NCI-H2227 treated with DMSO at 0.1 percent for 48 hours (cell line): Measurements from ENCODE around the gene C2orf76.
"Not testable (repeated sequence)": the region's sequence is repeated elsewhere in the genome, so short reads cannot be mapped to it uniquely, and the experiment has no call there.

Source experiments
- DNase-seq: peaks from one replicate; lab custom pipeline; 2025; lab: John Stamatoyannopoulos, UW

The C2orf76 gene

DNA sequence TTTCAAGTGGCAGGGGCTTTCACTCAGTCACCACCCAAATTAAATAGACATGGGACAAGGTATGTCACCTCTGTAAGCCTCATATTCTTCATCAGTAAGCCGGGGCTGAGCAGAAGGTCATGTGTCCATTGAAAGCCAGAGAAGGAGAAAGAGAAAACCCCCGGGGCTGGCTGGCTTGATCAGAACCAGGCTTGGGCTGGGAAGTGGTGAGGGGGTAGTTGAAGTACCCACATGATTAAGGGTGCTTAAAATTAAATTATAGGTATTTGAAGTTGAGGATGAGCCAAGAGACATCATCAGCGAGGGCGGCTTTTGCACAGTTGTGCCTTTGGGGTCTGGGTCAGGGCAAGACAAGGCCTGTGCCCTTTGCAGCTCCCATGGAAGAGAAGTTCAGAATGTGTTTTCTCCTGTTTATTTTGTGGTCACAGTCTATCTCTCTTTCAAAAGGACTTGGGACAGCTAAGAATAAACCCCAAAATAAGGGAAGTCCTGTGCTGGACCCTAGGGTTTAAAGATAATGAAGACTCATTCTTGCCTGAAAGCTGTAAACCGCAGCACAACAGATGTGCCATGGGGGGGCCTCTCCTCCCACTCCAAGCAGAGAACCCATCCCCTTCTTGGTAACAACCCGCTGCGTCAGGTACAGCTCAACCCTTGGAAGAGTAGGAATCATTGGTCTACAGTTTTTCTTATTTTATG is 10.8 kb upstream of the C2orf76 start:
- no peak for DNase-seq

DNA sequence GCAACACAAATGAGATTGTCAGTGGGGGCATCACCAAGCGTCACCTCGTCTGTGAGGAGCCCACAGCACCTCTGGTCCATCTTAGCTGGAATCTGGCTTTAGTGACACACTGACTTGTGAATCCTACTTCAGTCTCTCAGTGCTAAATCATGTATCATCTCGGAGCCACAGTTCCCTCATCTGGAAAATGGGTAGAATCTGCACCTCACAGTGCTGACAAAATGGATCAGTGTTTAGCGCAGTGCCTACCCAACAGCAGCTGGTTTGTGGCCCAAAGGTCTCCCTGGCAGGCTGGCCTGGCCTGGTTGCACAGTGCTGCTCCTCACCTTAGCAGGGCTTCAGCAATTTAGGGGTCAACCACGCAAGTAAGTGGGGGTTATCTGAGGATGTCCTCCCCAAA is 10.2 kb upstream of the C2orf76 start:
- no peak for DNase-seq

GRCh38 chr2:119376406-119376805 is 9.8 kb upstream of the C2orf76 start:
- DNase-seq, result not testable (repeated sequence)

DNA sequence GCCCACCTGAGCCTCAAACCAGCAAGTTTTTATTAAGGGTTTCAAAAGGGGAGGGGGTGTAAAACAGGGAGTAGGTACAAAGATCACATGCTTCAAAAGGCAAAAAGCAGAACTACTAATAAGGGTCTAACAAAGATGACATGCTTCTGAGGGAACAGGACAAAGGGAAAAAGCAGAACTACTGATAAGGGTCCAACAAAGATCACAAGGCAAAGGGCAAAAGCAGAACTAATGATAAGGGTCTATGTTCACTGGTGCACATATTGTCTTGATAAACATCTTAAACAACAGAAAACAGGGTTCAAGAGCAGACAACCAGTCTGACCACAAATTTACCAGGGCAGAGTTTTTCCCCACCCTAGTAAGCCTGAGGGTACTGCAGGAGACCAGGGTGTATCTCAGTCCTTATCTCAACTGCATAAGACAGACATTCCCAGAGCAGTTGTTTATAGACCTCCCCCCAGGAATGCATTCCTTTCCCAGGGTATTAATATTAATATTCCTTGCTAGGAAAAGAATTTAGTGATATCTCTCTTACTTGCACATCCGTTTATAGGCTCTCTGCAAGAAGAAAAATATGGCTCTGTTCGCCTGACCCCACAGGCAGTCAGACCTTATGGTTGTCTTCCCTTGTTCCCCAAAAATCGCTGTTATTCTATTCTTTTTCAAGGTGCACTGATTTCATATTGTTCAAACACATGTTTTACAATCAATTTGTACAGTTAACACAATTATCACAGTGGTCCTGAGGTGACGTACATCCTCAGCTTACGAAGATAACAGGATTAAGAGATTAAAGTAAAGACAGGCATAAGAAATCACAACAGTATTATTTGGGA is 7.5 kb upstream of the C2orf76 start:
- DNase-seq, result not testable (repeated sequence)

- no peak for DNase-seq
Observed at GRCh38 chr2:119372778-119373568, 6.3 kb upstream of the C2orf76 start.

DNA sequence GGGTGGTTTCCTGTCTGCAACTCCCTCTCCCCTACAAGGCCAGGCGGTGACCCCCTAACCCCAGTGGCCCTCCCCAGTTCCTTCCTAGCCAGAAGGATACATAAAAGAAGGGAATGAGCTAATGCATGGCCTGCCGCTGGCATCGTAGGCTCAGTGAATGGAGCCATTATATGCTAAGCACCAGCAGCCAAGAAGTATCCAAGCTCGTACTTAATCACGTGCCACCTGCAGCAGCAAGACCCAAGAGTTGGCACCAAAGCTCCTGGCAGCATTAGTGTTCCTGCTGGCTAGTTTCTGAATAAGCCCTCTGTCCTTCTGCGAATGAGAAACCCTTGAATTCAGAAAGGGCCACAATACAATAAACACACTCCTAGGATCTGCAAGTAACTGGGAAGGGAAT is 4.5 kb upstream of the C2orf76 start:
- DNase-seq, result no peak

DNA sequence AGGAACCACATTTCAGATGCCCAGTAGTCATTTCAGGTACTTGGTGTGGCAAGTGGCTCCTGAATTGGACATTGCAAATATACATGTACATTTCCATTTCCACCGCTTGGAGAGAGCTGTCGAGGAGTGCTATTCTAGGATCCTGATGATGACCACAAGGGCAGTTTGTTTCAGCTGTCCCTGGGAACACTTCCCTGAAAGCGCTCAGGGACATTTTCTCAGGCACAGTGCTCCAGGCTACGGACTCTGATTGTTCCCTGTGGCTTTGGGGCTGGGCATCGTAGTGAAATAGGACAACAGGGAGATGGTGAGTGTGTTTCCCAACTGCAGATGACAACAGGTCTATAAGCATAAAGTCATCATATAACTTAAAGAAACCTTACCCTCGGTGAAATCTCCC is 3.2 kb upstream of the C2orf76 start:
- DNase-seq, result no peak

DNA sequence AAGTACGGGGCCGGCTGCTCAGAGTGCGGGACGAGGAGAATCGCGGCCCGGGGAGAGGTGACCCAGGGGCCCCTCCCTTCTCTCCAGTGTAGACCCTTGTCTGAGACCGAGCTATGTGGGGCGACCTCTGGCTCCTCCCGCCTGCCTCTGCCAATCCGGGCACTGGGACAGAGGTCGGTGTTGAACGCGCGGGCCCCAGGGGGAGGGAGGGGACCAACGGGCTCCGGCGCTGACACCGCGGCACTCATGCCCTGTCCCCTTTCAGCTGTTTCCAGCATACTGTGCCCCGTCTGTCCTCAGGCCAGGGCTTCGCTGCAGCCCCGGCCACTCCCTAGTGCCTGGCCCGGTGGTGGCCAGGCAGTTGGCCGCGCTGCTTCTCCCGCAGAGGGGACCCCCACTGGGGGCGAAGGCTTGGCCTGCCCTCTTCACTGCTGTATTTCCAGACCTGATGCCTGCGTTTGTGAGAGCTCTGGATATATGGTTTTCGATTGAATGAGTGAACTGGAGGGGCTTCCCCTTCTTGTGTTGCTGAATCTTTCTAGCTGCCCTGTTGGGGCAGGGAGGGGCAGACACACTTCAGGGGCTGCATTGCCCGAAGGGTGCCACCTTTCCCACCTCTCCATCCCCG is 952 bp upstream of the C2orf76 start:
- no peak for DNase-seq

GRCh38 chr2:119366161-119366648 is 429 bp downstream of the C2orf76 start:
- DNase-seq, result peak; percentile 49

- DNase-seq, result no peak
Observed at GRCh38 chr2:119365436-119365835, 1.2 kb downstream of the C2orf76 start.

DNA sequence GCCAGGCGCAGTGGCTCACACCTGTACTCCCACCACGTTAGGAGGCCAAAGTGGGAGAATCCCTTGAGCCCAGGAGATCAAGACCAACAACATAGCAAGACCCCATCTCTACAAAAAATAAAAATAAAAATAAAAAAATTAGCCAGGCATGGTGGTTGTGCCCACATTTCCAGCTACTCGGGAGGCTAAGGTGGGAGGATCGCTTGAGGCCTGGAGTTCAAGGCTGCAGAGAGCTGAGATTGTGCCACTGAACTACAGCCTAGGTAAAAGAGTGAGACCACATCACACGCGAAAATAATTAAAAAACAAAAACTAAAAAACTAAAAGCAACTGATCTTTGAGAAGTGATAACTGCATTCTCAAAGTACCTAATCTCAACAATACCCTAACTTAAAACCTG is 1.8 kb downstream of the C2orf76 start:
- DNase-seq, result no peak

DNA sequence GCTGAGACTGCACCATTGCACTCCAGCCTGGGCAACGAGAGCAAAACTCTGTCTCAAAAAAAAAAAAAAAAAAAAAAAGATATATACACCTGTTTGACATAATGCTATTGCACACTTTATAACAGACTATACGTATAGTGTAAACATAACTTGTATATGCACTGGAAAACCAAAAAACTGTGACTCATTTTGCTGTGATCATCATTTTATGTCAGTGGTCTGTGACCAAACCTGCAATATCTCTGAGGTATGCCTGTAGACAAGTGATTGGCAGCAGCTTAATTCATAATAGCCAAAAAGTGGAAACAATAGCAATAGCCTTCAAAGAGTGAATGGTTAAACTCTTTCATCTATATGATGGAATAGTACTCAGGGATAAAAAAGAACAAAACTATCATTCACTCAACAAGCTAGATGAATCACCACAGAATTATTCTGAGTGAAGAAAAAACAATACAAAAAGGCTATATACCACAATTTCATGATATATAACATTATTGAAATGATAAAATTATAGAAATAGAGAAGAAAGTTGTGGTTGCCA is 6.1 kb downstream of the C2orf76 start:
- DNase-seq, result no peak

DNA sequence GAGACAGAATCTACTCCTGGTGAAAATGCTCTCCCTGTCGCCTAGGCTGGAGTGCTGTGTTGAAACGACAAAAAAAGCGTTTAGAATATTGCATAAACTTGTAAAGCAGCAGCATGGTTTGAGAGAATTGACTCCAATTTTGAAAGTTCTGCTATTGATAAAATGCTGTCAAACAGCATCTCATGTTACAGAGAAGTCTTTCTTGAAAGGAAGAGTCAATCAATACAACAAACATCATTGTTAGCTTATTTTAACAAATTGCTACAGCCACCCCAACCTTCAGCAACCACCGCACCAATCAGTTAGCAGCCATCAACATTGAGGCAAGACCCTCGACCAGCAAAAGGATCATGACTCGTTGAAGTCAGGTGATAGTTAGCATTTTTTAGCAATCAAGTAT is 6.9 kb downstream of the C2orf76 start:
- no peak for DNase-seq

DNA sequence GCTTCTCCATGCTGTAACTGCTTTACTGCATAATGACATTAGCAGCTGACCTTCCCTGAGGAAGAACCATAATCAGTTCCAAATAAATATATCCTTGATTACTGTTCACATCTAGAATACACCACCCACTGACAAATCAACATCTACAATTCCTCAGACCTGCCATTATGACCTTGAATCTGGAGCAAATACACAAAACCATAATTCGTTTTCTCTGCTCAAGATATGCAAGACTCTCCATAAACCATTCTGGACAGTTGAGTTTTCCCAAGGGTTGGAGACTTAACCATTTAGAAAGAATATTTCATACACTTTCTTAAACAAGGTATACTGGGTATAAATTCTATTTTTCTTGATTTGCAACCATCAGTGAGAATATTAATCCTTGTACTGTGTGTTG is 11.8 kb downstream of the C2orf76 start:
- DNase-seq, result no peak

GRCh38 chr2:119352357-119352756 is 14.3 kb downstream of the C2orf76 start:
- DNase-seq, result no peak

DNA sequence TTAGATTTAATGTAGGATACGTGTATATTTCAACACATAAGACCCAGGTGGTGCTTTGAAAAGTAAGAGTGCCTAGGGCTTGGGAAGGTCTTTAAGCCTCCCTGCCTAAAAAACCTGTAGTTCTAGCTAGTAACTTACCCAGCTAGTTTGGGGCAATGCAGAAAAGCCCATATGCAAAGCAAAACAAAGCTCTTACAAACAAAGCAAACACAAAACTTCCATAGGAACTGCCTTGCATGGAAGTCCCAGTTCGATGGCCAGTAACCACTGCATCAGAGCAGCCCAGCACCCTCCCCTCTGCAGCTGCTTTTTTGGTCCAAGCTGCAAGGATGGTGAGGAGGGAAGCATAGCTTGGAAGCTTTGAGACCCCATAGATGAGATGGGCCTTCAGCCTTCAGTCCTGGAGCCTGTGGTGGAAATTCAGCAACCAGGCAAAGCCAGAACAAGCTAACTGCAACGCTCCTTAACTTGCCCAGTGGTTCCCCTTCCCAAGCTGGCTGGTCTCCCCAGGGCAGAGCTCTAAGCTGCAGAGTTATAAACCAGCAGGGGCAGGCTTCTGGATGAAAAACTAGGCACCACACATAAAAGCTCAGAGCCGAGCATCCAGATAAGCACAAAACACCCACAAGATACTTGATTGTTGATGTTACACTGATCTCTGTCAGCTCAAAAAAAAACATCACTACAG is 16.2 kb downstream of the C2orf76 start:
- no peak for DNase-seq

- DNase-seq, result no peak
Observed at GRCh38 chr2:119349289-119349688, 17.3 kb downstream of the C2orf76 start.

GRCh38 chr2:119341684-119342083 is 24.9 kb downstream of the C2orf76 start:
- no peak for DNase-seq

DNA sequence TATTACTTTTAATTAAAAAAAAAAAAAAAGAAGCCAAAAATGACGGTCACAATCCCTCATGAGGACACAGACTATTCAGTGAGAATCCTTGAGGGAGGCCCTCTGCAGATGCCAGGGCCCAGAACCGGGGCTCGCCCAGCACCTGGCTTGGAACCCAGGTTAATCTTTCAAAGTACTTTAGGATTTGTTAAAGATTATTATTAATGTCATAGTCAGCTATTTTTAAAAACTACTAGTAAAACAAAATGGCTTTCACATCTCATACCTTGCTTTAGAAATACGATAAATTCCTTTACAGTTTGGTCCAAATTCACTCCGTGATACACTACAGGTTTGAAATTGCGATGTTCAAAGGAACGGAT is 27.1 kb downstream of the C2orf76 start:
- DNase-seq, result no peak

- DNase-seq, result no peak
Observed at GRCh38 chr2:119338826-119339561, 27.6 kb downstream of the C2orf76 start.

DNA sequence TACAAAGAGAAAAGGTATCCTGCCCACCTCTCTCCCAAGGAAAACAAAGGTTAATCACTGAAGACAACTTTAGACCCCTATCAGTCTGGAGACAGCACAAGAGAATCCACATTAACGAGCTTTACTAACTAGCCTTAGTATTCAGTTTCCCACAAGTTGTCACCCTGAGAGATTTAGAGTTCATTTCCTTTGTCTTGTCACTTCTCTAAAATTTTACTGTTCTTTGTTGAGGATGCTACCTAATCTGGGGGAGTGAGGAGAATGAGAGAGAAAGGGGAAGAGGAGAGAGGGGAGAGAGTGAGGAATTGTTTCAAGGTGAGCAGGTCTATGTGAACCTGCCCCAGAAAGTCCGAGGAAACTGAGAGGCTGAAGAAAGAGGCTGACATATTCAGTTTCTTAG is 28.4 kb downstream of the C2orf76 start:
- DNase-seq, result no peak
